MCF 10A (cell line): ENCODE results near the gene GNAT2. TPM values are rescaled to one million over a fixed set of nuclear protein-coding genes. Genes with fewer than 3 reads are reported as not detected.
A peak's percentile ranks its signal among the peaks of the same experiment; 100 is the strongest.

ENCODE experiments used
- BruUV-seq: library from RNA; stranded (reverse); fragments of 400-500 nt; replicated peaks from 2 replicates; lab custom pipeline; 2021; lab: Mats Ljungman, UMichigan
- CTCF ChIA-PET: fragments of 300-600 bp; sonication (Branson Sonifier 250); formaldehyde crosslinking; extraction: SDS; loops from one replicate; lab custom pipeline; 2021; ENCODE audit warnings: antibody characterized with exemption, inconsistent platforms; lab: Yijun Ruan, JAX
- POLR2A ChIA-PET: fragments of 300-600, 350-650 bp; sonication (Branson Sonifier 250); formaldehyde crosslinking; extraction: SDS; loops from one replicate; lab custom pipeline; 2020; ENCODE audit warnings: antibody characterized with exemption, inconsistent platforms; lab: Yijun Ruan, JAX
- DNase-seq: peaks from one replicate; pipeline ENCODE4 v3.0.0-alpha.2; 2018; ENCODE audit not compliant: unreplicated experiment
- H3K27ac Mint-ChIP-seq: one replicate; pipeline ENCODE4 v1.8.0; 2022; ENCODE audit warnings: mild to moderate bottlenecking, low read depth, mixed read lengths; ENCODE audit not compliant: unreplicated experiment
- H3K27me3 Mint-ChIP-seq: one replicate; pipeline ENCODE4 v1.8.0; 2022; ENCODE audit warnings: mixed read lengths; ENCODE audit not compliant: insufficient read depth, unreplicated experiment
- H3K36me3 Mint-ChIP-seq: one replicate; pipeline ENCODE4 v1.8.0; 2022; ENCODE audit warnings: mild to moderate bottlenecking, moderate library complexity, mixed read lengths; ENCODE audit not compliant: insufficient read depth, unreplicated experiment
- H3K4me1 Mint-ChIP-seq: one replicate; pipeline ENCODE4 v1.8.0; 2022; ENCODE audit warnings: mixed read lengths; ENCODE audit not compliant: insufficient read depth, unreplicated experiment
- H3K4me3 Mint-ChIP-seq: one replicate; pipeline ENCODE4 v1.8.0; 2022; ENCODE audit warnings: mild to moderate bottlenecking, moderate library complexity, mixed read lengths; ENCODE audit not compliant: unreplicated experiment
- H3K9me3 Mint-ChIP-seq: one replicate; pipeline ENCODE4 v1.8.0; 2022; ENCODE audit warnings: mixed read lengths; ENCODE audit not compliant: unreplicated experiment
- CTCF ChIP-seq: fragments of 200-600 bp; IDR thresholded peaks from one replicate; pipeline ENCODE4 v1.8.0; 2022; ENCODE audit warnings: antibody characterized with exemption, mild to moderate bottlenecking; ENCODE audit not compliant: unreplicated experiment
- intact Hi-C: fragments of 100-400 bp; cut with micrococcal nuclease; formaldehyde crosslinking; loops from 2 replicates; pipeline ENCODE4 v1.14.1; 2022
- total RNA-seq: library from RNA; stranded (reverse); gene quantifications from 2 replicates; pipeline ENCODE4 v1.2.3, GENCODE V29; 2022

The GNAT2 gene
- total RNA-seq, 1 experiment from 2014 or later = not detected

- no peaks in the 10 kb centered on the region for H3K4me1 Mint-ChIP-seq
- H3K27ac Mint-ChIP-seq = peak overlapping the region; percentile 76
- POLR2A ChIA-PET = interaction anchor here (0.6 kb wide), 1 partner anchor 342 kb away, joined by 3 read pairs; the partner anchor contains the start of gene AHCYL1
- CTCF ChIA-PET = interaction anchor here (0.6 to 17.2 kb wide), 18 partner anchors 8 to 342 kb away, joined by 3 to 459 read pairs (median 4); partner anchors contain the start of gene AHCYL1
- DNase-seq = no peak
- TF ChIP-seq CTCF = no peak
- H3K9me3 Mint-ChIP-seq = no peaks in the 10 kb centered on the region
- no peak overlapping the region for H3K4me3 Mint-ChIP-seq
- peaks cover 4% of the 10 kb centered on the region for H3K36me3 Mint-ChIP-seq
- no TSS peak for BruUV-seq
- H3K27me3 Mint-ChIP-seq = no peaks in the 10 kb centered on the region
- intact Hi-C loops = loop anchor here (1.0 kb wide), 2 partner anchors 131 to 342 kb away; partner anchors contain the start of gene AHCYL1
These were observed 23.2 kb upstream of the GNAT2 start for GRCh38 chr1:109642626-109643025.

DNA sequence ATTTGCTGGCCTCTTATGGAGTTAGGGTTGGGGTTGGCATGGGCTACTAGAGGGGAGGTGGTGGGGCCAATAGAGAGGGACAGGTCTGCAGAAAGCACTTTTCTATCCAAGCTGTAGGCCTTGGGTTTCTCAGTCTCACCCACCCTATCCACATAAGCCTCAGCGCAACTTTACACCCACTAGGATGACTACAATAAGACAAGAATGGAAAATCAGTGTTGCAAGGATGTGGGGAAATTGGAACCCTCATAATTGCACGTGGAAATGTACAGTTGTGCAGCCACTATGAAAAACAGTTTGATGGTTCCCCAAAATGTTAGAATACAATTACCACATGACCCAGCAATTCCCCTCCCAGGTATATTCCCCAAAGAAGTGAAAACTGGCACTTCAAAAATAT lies 22.4 kb upstream of the GNAT2 start:
- H3K27me3 Mint-ChIP-seq = no peaks in the 10 kb centered on the region
- H3K4me1 Mint-ChIP-seq = no peaks in the 10 kb centered on the region
- BruUV-seq = no TSS peak
- H3K4me3 Mint-ChIP-seq = no peak overlapping the region
- intact Hi-C loops = no loop called here
- no peak overlapping the region for H3K27ac Mint-ChIP-seq
- H3K36me3 Mint-ChIP-seq = peaks cover 4% of the 10 kb centered on the region
- no peaks in the 10 kb centered on the region for H3K9me3 Mint-ChIP-seq
- TF ChIP-seq CTCF = no peak
- ChIA-PET POLR2A (interaction anchor here (1.3 to 4.2 kb wide), 3 partner anchors 93 to 132 kb away, joined by 3 to 31 read pairs (median 14); partner anchors contain the start of gene GNAI3), CTCF (interaction anchor here (0.7 to 17.2 kb wide), 12 partner anchors 8 to 365 kb away, joined by 3 to 459 read pairs (median 20); partner anchors contain the start of genes AHCYL1 and GSTM4)
- no peak for DNase-seq

- CTCF ChIA-PET = interaction anchor here (0.6 to 17.2 kb wide), 37 partner anchors 9 to 1025 kb away, joined by 3 to 459 read pairs (median 6); partner anchors contain the start of genes AHCYL1, AMPD2, GNAT2 and GPR61
- Mint-ChIP-seq H3K36me3 (peaks cover 4% of the 10 kb centered on the region), H3K4me3 (no peak overlapping the region), H3K27ac (no peak overlapping the region), H3K4me1 (peaks cover 5% of the 10 kb centered on the region), H3K27me3 (no peaks in the 10 kb centered on the region), H3K9me3 (no peaks in the 10 kb centered on the region)
- POLR2A ChIA-PET = interaction anchor here (0.5 to 4.2 kb wide), 4 partner anchors 92 to 343 kb away, joined by 3 to 31 read pairs (median 8); partner anchors contain the start of genes AHCYL1 and GNAI3
- no peak for DNase-seq
- BruUV-seq = no TSS peak
- intact Hi-C loops = no loop called here
- TF ChIP-seq CTCF = no peak
These were observed 21.8 kb upstream of the GNAT2 start for GRCh38 chr1:109641078-109641740.

GRCh38 chr1:109640285-109640865 lies 21.0 kb upstream of the GNAT2 start:
- BruUV-seq = no TSS peak
- Mint-ChIP-seq H3K9me3 (no peaks in the 10 kb centered on the region), H3K27ac (no peak overlapping the region), H3K36me3 (peaks cover 4% of the 10 kb centered on the region), H3K27me3 (no peaks in the 10 kb centered on the region), H3K4me1 (peaks cover 8% of the 10 kb centered on the region), H3K4me3 (no peak overlapping the region)
- intact Hi-C loops = loop anchor here (1.0 kb wide), 1 partner anchor 94 kb away; no protein-coding TSS in a partner anchor
- CTCF ChIA-PET = interaction anchor here (0.6 to 17.2 kb wide), 63 partner anchors 8 to 1868 kb away, joined by 3 to 459 read pairs (median 4); partner anchors contain the start of genes AHCYL1, AMPD2, GNAI3 and GNAT2
- DNase-seq = peak; percentile 77
- peak; percentile 95 for TF ChIP-seq CTCF
- POLR2A ChIA-PET = interaction anchor here (0.5 to 4.2 kb wide), 7 partner anchors 91 to 371 kb away, joined by 3 to 31 read pairs (median 3); partner anchors contain the start of genes AHCYL1 and GNAI3
